VCaP (cell line): ENCODE results near the gene CASKIN1.
A peak's percentile ranks its signal among the peaks of the same experiment; 100 is the strongest.

Experiments
- H3K27ac ChIP-seq: fragments of 450-650 bp; 2 replicates; pipeline ENCODE4 v1.5.1; 2017
- CTCF ChIP-seq: fragments of 450-650 bp; conservative IDR thresholded peaks from 2 replicates; pipeline ENCODE4 v1.5.1; 2017; ENCODE audit warnings: mild to moderate bottlenecking, moderate library complexity

Gene CASKIN1

DNA sequence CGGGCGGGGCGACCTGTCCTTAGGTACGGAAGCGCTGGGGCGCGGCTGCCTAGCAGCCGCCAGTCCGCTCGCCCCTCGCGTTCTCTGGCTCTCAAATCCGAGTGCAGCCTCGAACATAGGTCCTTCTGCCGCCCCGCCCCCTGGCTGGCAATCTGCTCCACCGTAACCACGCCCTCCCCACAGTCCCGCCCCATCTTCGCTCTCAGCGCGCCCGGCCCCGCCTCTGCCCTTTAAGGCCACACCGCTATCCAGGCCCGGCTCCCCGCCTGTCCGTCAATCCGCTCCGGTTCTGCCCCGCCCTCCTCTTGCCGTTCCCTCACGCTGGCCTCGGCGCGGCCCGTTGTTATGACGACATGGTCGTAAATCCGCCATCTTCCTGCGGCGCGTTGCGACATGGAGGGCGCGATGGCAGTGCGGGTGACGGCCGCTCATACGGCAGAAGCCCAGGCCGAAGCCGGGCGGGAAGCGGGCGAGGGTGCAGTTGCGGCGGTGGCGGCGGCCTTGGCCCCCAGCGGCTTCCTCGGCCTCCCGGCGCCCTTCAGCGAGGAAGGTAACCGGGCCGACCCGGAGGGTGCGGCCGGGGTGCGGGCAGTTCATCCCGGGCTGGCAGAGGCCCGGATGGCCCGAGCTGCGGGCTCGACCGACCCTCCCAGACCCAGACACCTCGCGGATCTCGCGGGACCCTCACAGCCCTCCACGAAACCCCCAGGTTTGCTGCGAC, 27.0 kb upstream of the CASKIN1 start, which contains the start of gene E4F1:
E4F1 (plus strand) TSS at position 371 of the 721 bp plus-strand sequence; CDS start at position 394, 23 bp downstream.
- H3K27ac ChIP-seq, result peak within 1 kb of the TSS; percentile 80
- no peak for TF ChIP-seq CTCF

GRCh38 chr16:2216330-2216729, 19.9 kb upstream of the CASKIN1 start:
- no peak for TF ChIP-seq CTCF
- H3K27ac ChIP-seq, result peak overlapping the region; percentile 83

- no peak for TF ChIP-seq CTCF
- peak within 1 kb of the TSS; percentile 83 for H3K27ac ChIP-seq
These were observed 18.2 kb upstream of the CASKIN1 start, which contains the start of gene PGP for GRCh38 chr16:2214719-2214968. TSS of gene PGP (minus strand) at chr16:2214840. CDS start at chr16:2214777, 63 bp downstream.

DNA sequence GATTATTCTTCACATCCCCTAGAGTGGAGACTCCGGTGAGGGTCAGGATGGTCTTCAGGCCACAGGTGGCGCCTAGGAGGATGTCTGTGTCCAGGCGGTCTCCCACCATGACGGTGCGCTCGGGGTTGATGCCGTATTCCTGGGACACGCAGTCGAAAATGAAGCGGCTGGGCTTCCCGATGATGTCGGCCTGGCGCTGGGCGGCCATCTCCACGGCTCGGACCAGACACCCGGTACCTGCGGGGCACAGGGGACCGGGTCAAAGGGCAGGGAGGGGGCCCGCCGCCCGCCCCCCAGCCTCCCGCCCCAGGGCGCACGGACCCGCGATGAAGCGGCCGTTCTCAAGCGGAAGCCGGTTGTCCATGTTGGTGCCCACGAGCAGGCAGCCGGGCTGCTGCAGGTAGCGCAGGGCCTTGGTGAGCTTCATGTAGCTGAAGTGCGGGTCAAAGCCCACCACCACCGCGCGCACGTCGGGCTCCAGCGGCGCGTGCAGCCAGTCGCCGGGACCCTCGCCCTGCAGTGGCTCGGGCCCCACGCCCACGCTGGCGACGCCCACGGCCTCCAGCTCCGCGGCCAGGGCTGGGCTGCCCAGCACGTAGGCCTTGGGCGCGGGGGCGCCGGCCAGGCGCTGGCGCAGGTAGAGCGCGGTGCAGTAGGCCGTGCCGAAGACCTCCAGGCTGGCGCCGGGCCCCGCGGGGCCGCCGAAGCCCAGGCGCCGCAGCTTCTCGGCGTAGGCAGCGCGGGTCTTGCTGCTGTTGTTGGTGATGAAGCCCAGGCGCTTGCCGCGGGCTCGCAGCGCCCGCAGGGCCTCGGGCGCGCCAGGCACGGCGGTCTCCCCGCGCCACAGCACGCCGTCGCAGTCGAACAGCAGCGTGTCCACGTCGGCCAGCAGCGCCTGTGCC, 17.7 kb upstream of the CASKIN1 start:
- peak overlapping the region; percentile 75 for H3K27ac ChIP-seq
- no peak for TF ChIP-seq CTCF

DNA sequence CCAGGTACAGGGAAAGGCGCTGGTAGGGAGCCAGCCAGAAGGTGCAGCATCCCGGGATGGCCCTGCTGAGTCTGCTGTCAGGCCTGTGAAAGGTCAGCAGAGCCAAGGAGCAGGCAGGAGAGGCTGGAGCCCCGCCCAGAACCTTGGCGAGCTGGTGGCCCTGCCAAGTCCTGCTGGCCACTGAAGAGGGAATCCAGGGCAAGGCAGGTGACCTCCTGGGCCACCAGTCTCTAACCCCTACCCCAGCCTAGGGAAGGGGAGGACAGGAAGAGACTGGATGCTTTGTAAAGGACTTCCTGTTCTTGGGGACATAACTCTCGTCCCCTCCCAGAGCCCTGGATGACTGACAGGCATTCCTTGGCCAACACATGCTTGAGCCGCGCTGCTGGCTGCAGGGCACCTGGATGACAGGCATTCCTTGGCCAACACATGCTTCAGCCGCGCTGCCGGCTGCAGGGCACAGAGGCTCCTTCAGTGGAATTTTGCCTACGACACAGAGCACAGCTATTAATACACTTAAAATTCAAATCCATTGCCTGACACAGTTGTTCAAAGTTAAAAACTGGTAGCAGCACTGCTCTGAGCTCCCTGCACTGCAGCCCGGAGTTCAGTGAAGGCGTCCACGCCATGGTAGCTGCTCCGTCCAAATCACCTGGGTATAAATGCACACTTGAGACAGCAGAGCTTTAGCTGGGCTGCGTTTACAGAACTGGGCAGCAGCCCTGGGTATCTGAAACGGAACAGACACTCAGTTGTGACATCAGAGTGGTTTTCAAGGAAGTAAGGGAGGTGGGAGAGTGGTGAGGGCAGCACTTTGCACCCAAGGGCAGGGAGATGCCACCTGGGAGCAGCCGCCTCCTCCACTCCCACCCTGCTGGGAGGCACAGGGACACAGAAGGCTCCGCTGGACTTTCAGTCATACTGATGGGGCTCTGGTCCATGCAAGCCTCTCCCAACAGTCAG, 16.2 kb upstream of the CASKIN1 start:
- no peak for TF ChIP-seq CTCF
- peak overlapping the region; percentile 75 for H3K27ac ChIP-seq

DNA sequence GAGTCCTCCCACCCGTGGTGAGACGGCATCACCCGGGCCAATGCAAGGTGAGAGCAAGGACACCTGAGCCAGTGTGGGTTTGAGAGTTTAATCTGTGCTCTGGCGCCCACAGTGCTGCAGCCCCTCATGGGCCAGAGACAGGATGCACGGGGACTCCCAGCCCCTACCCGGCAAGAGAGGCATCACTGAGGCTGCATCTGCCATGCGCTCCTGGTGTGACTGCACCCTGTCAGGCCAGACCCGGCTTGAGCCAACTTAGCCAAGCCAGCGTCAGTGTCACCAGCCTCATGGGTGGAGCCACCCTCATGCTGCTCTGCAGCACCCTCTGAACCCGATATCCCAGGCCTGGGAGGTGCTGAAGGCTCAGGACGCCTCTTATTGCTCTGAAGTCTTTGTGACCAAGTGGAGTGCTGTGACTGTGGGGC, 15.5 kb upstream of the CASKIN1 start:
- H3K27ac ChIP-seq, result peak overlapping the region; percentile 75
- TF ChIP-seq CTCF, result no peak
